HCT116 (cell line): Measurements from ENCODE around the gene ISOC2. TPM values are rescaled to one million over a fixed set of nuclear protein-coding genes. Genes with fewer than 3 reads are reported as not detected.

ENCODE experiments used
- ATAC-seq: fragments of 200-7000 bp; cut with Tn5 transposase; 2 replicates; pipeline ENCODE4 v1.9.1; 2020; ENCODE audit warnings: mild to moderate bottlenecking, moderate library complexity
- BruUV-seq: library from RNA; stranded (reverse); fragments of 400-500 nt; replicated peaks from 2 replicates; lab custom pipeline; 2021; lab: Mats Ljungman, UMichigan
- CTCF ChIA-PET: fragments of 300-600 bp; sonication (Branson Sonifier 250); formaldehyde crosslinking; loops from one replicate; lab custom pipeline; 2021; ENCODE audit warnings: antibody characterized with exemption; lab: Charles Lee
- POLR2A ChIA-PET: fragments of 300-600, 350-600 bp; sonication (Branson Sonifier 250); formaldehyde crosslinking; loops from one replicate; lab custom pipeline; 2021; ENCODE audit warnings: antibody characterized with exemption; lab: Charles Lee
- RAD21 ChIA-PET, 2 experiments: fragments of 300-600 bp; sonication (Branson Sonifier 250); formaldehyde crosslinking; loops; one replicate each; lab custom pipeline; 2023; ENCODE audit warnings: low total read pairs in 2 of 2; ENCODE audit not compliant: uncharacterized antibody in 2 of 2, unreplicated experiment in 2 of 2, low non-redundant PET in 1 of 2; lab: Charles Lee
- DNase-seq: peaks from one replicate; pipeline ENCODE4 v3.0.0-alpha.2; 2010; ENCODE audit warnings: low read depth, low spot score
- H2AFZ ChIP-seq: fragments of 200-600 bp; shearing (Covaris generic), sonication (generic); 2 replicates; pipeline ENCODE4 v1.6.1; 2017; ENCODE audit warnings: low read depth, mixed run types, mixed read lengths, antibody characterized with exemption, low read length; ENCODE audit not compliant: poor library complexity, severe bottlenecking
- H3K27ac ChIP-seq: 2 replicates; pipeline ENCODE4 v1.5.1; 2012; ENCODE audit warnings: low read depth, low read length
- H3K27me3 ChIP-seq: fragments of 200-600 bp; sonication (generic); 2 replicates; pipeline ENCODE4 v1.6.1; 2016; ENCODE audit warnings: mixed run types, low read length, mixed read lengths; ENCODE audit not compliant: insufficient read depth
- H3K36me3 ChIP-seq, 2 experiments: fragments of 200-500 bp in 1 of 2; fragments of 200-600 bp in 1 of 2; sonication (Bioruptor generic) in 1 of 2; sonication (generic) in 1 of 2; 2 replicates each; pipeline versions ENCODE4 v1.5.1 to v1.6.1; 2014 to 2016; ENCODE audit warnings: low read length in 2 of 2, inconsistent platforms in 1 of 2, mixed read lengths in 1 of 2, mixed run types in 1 of 2; ENCODE audit not compliant: insufficient read depth in 2 of 2, control insufficient read depth in 1 of 2
- H3K4me1 ChIP-seq, 2 experiments: fragments of 200-600 bp in 1 of 2; sonication (generic) in 1 of 2; 2 replicates each; pipeline versions ENCODE4 v1.5.1 to v1.6.1; 2012 to 2017; ENCODE audit warnings: low read length in 2 of 2, inconsistent platforms in 1 of 2, mild to moderate bottlenecking in 1 of 2, mixed read lengths in 1 of 2, mixed run types in 1 of 2, moderate library complexity in 1 of 2; ENCODE audit not compliant: insufficient read depth in 2 of 2, control insufficient read depth in 1 of 2
- H3K4me2 ChIP-seq: fragments of 200-600 bp; sonication (generic); 2 replicates; pipeline ENCODE4 v1.6.1; 2017; ENCODE audit warnings: mixed run types, low read length, mixed read lengths
- H3K4me3 ChIP-seq, 2 experiments: fragments of 200-600 bp in 1 of 2; sonication (generic) in 1 of 2; replicated peaks in 1 of 2; 2 replicates each; pipeline ENCODE4 v1.5.1; 2011 to 2016; ENCODE audit warnings: low read length in 2 of 2, control low read depth in 1 of 2, low read depth in 1 of 2, mild to moderate bottlenecking in 1 of 2, mixed read lengths in 1 of 2, mixed run types in 1 of 2
- H3K79me2 ChIP-seq: fragments of 200-600 bp; sonication (generic); 2 replicates; pipeline ENCODE4 v1.6.1; 2017; ENCODE audit warnings: mild to moderate bottlenecking, mixed run types, low read length, moderate library complexity, mixed read lengths; ENCODE audit not compliant: insufficient read depth
- H3K9ac ChIP-seq: fragments of 200-600 bp; sonication (generic); 2 replicates; pipeline ENCODE4 v1.6.1; 2016; ENCODE audit warnings: low read length, mixed read lengths
- H3K9me2 ChIP-seq: fragments of 200-600 bp; sonication (generic), shearing (Covaris generic); 2 replicates; pipeline ENCODE4 v1.6.1; 2017; ENCODE audit warnings: mixed run types, mild to moderate bottlenecking, moderate library complexity; ENCODE audit not compliant: insufficient read depth
- H3K9me3 ChIP-seq, 2 experiments: fragments of 200-500 bp in 1 of 2; fragments of 200-600 bp in 1 of 2; sonication (Bioruptor generic) in 1 of 2; sonication (generic) in 1 of 2; 2 replicates each; pipeline ENCODE4 v1.6.1; 2014 to 2017; ENCODE audit warnings: low read length in 2 of 2, mixed read lengths in 2 of 2, inconsistent platforms in 1 of 2, low read depth in 1 of 2, mild to moderate bottlenecking in 1 of 2, mixed run types in 1 of 2, moderate library complexity in 1 of 2; ENCODE audit not compliant: control insufficient read depth in 1 of 2, insufficient read depth in 1 of 2
- H4K20me1 ChIP-seq: fragments of 200-600 bp; sonication (generic), shearing (Covaris generic); 2 replicates; pipeline ENCODE4 v1.6.1; 2017; ENCODE audit warnings: mixed run types, mild to moderate bottlenecking, moderate library complexity; ENCODE audit not compliant: insufficient read depth
- ATF3 ChIP-seq: IDR thresholded peaks from 2 replicates; pipeline ENCODE4 v1.6.1; 2012
- EZH2 ChIP-seq: fragments of 200-600 bp; sonication (generic); IDR thresholded peaks from 2 replicates; pipeline ENCODE4 v1.6.1; 2017; ENCODE audit warnings: antibody characterized with exemption, mixed run types
- FOSL1 ChIP-seq: IDR thresholded peaks from 2 replicates; pipeline ENCODE4 v1.6.1; 2012; ENCODE audit warnings: low read depth
- JUND ChIP-seq: IDR thresholded peaks from 2 replicates; pipeline ENCODE4 v1.6.1; 2012
- SRF ChIP-seq: IDR thresholded peaks from 2 replicates; pipeline ENCODE4 v1.6.1; 2012; ENCODE audit warnings: low read depth
- YY1 ChIP-seq: IDR thresholded peaks from 2 replicates; pipeline ENCODE4 v1.6.1; 2011; ENCODE audit warnings: low read length, low read depth, moderate library complexity, mild to moderate bottlenecking; ENCODE audit not compliant: insufficient replicate concordance; ENCODE audit errors: extremely low read depth
- intact Hi-C: fragments of 100-400 bp; cut with micrococcal nuclease; formaldehyde crosslinking; loops from 2 replicates; pipeline ENCODE4 v1.10.0; 2022
- total RNA-seq: library from RNA; stranded (reverse); gene quantifications from one replicate; pipeline ENCODE4 v1.2.1, GENCODE V29; 2021; ENCODE audit not compliant: unreplicated experiment
- TF ChIP-seq, protein P1 (sequence below): IDR thresholded peaks from 2 replicates; pipeline ENCODE4 v1.6.1; 2012; ENCODE audit warnings: low read depth
- TF ChIP-seq, protein P2 (sequence below): IDR thresholded peaks from 2 replicates; pipeline ENCODE4 v1.6.1; 2012

The ISOC2 gene
- total RNA-seq, 1 experiment from 2014 or later = 56.8 TPM

GRCh38 chr19:55488986-55489710 lies 27.7 kb upstream of the ISOC2 start:
- BruUV-seq = no TSS peak
- H2AFZ ChIP-seq = no peak overlapping the region
- no peaks in the 10 kb centered on the region for H3K27me3 ChIP-seq
- H3K36me3 ChIP-seq = no peaks in the 10 kb centered on the region
- H3K79me2 ChIP-seq = peaks cover 7% of the 10 kb centered on the region; the same call in 1 of the 2 replicates
- H3K9ac ChIP-seq = no peak overlapping the region
- no peaks in the 10 kb centered on the region for H4K20me1 ChIP-seq
- no peak overlapping the region for H3K4me2 ChIP-seq
- H3K9me3 ChIP-seq = no peaks in the 10 kb centered on the region
- H3K27ac ChIP-seq = no peak overlapping the region
- CTCF ChIA-PET = no interaction called here
- peaks cover 10 to 34% of the 10 kb centered on the region in 2 experiments; a peak in 3 of 4 replicates for H3K4me1 ChIP-seq
- intact Hi-C loops = no loop called here
- no peaks in the 10 kb centered on the region for H3K9me2 ChIP-seq
- H3K4me3 ChIP-seq = no peak overlapping the region
- DNase-seq = no peak
- ATAC-seq = no peak
- POLR2A ChIA-PET = no interaction called here
- RAD21 ChIA-PET = no interaction called here
- TF ChIP-seq, protein P1, sequence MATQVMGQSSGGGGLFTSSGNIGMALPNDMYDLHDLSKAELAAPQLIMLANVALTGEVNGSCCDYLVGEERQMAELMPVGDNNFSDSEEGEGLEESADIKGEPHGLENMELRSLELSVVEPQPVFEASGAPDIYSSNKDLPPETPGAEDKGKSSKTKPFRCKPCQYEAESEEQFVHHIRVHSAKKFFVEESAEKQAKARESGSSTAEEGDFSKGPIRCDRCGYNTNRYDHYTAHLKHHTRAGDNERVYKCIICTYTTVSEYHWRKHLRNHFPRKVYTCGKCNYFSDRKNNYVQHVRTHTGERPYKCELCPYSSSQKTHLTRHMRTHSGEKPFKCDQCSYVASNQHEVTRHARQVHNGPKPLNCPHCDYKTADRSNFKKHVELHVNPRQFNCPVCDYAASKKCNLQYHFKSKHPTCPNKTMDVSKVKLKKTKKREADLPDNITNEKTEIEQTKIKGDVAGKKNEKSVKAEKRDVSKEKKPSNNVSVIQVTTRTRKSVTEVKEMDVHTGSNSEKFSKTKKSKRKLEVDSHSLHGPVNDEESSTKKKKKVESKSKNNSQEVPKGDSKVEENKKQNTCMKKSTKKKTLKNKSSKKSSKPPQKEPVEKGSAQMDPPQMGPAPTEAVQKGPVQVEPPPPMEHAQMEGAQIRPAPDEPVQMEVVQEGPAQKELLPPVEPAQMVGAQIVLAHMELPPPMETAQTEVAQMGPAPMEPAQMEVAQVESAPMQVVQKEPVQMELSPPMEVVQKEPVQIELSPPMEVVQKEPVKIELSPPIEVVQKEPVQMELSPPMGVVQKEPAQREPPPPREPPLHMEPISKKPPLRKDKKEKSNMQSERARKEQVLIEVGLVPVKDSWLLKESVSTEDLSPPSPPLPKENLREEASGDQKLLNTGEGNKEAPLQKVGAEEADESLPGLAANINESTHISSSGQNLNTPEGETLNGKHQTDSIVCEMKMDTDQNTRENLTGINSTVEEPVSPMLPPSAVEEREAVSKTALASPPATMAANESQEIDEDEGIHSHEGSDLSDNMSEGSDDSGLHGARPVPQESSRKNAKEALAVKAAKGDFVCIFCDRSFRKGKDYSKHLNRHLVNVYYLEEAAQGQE = no peak
- TF ChIP-seq ATF3 (no peak), SRF (no peak), FOSL1 (no peak), EZH2 (no peak), YY1 (no peak), JUND (no peak)
- TF ChIP-seq, protein P2, sequence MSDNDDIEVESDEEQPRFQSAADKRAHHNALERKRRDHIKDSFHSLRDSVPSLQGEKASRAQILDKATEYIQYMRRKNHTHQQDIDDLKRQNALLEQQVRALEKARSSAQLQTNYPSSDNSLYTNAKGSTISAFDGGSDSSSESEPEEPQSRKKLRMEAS = no peak
